ENCODE measurements around the gene POT1. TPM values are rescaled to one million over a fixed set of nuclear protein-coding genes. Genes with fewer than 3 reads are reported as not detected.

Gene POT1
- polyA plus RNA-seq, 3 donors from 2014 or later, result 10.5 to 21.9 (median 19.3) TPM

GRCh38 chr7:124784879-124785818 lies 144.5 kb downstream of the POT1 start:
- no peak overlapping the region for H3K27ac Mint-ChIP-seq
- peaks cover 0 to 9% (median 6%) of the 10 kb centered on the region in 3 donors for H3K27me3 Mint-ChIP-seq (ENCODE audit: low read depth in 3 of 3)
- H3K9me3 Mint-ChIP-seq, result peaks cover 0 to 3% (median 1%) of the 10 kb centered on the region in 6 donors
- H3K4me3 Mint-ChIP-seq, result no peak overlapping the region
- H3K4me1 Mint-ChIP-seq, result no peaks in the 10 kb centered on the region
- DNase-seq, result no peak
- no peaks in the 10 kb centered on the region for H3K36me3 Mint-ChIP-seq

- no peaks in the 10 kb centered on the region for H3K4me1 Mint-ChIP-seq
- H3K27me3 Mint-ChIP-seq (ENCODE audit: low read depth in 3 of 3), result peaks cover 0 to 9% (median 5%) of the 10 kb centered on the region in 3 donors
- H3K27ac Mint-ChIP-seq, result no peak overlapping the region
- H3K36me3 Mint-ChIP-seq, result no peaks in the 10 kb centered on the region
- H3K9me3 Mint-ChIP-seq, result peaks cover 0 to 5% (median under 1%) of the 10 kb centered on the region in 6 donors
- DNase-seq, result no peak
- no peak overlapping the region for H3K4me3 Mint-ChIP-seq
Observed at GRCh38 chr7:124783271-124783670, 146.4 kb downstream of the POT1 start.

GRCh38 chr7:124781907-124782734 lies 147.5 kb downstream of the POT1 start:
- H3K36me3 Mint-ChIP-seq, result no peaks in the 10 kb centered on the region
- H3K27ac Mint-ChIP-seq, result no peak overlapping the region
- H3K27me3 Mint-ChIP-seq (ENCODE audit: low read depth in 3 of 3), result peaks cover 0 to 9% (median 4%) of the 10 kb centered on the region in 3 donors
- no peak overlapping the region for H3K4me3 Mint-ChIP-seq
- H3K9me3 Mint-ChIP-seq, result peaks cover 0 to 5% (median 0%) of the 10 kb centered on the region in 6 donors
- no peaks in the 10 kb centered on the region for H3K4me1 Mint-ChIP-seq
- no peak for DNase-seq

GRCh38 chr7:124781418-124781817 lies 148.2 kb downstream of the POT1 start:
- no peaks in the 10 kb centered on the region for H3K36me3 Mint-ChIP-seq
- DNase-seq, result no peak
- peaks cover 0 to 5% (median 0%) of the 10 kb centered on the region in 6 donors for H3K9me3 Mint-ChIP-seq
- H3K4me3 Mint-ChIP-seq, result no peak overlapping the region
- H3K27ac Mint-ChIP-seq, result no peak overlapping the region
- H3K4me1 Mint-ChIP-seq, result no peaks in the 10 kb centered on the region
- peaks cover 0 to 9% (median 3%) of the 10 kb centered on the region in 3 donors for H3K27me3 Mint-ChIP-seq (ENCODE audit: low read depth in 3 of 3)

GRCh38 chr7:124780608-124781007 lies 149.0 kb downstream of the POT1 start:
- no peak for DNase-seq
- peaks cover 0 to 5% (median 0%) of the 10 kb centered on the region in 6 donors for H3K9me3 Mint-ChIP-seq
- H3K27me3 Mint-ChIP-seq (ENCODE audit: low read depth in 3 of 3), result peaks cover 0 to 5% (median 3%) of the 10 kb centered on the region in 3 donors
- H3K27ac Mint-ChIP-seq, result no peak overlapping the region
- H3K4me3 Mint-ChIP-seq, result no peak overlapping the region
- no peaks in the 10 kb centered on the region for H3K4me1 Mint-ChIP-seq
- H3K36me3 Mint-ChIP-seq, result no peaks in the 10 kb centered on the region

GRCh38 chr7:124780056-124780455 lies 149.6 kb downstream of the POT1 start:
- Mint-ChIP-seq H3K4me1 (no peaks in the 10 kb centered on the region), H3K36me3 (no peaks in the 10 kb centered on the region), H3K27ac (no peak overlapping the region), H3K27me3 (ENCODE audit: low read depth in 3 of 3) (peaks cover 0 to 5% (median 3%) of the 10 kb centered on the region in 3 donors), H3K4me3 (no peak overlapping the region), H3K9me3 (peaks cover 0 to 5% (median 0%) of the 10 kb centered on the region in 6 donors)
- no peak for DNase-seq

GRCh38 chr7:124779620-124780019 lies 150.0 kb downstream of the POT1 start:
- H3K36me3 Mint-ChIP-seq, result no peaks in the 10 kb centered on the region
- no peaks in the 10 kb centered on the region for H3K4me1 Mint-ChIP-seq
- no peak overlapping the region for H3K4me3 Mint-ChIP-seq
- no peak for DNase-seq
- peaks cover 0 to 5% (median 3%) of the 10 kb centered on the region in 3 donors for H3K27me3 Mint-ChIP-seq (ENCODE audit: low read depth in 3 of 3)
- no peak overlapping the region for H3K27ac Mint-ChIP-seq
- peaks cover 0 to 5% (median 0%) of the 10 kb centered on the region in 6 donors for H3K9me3 Mint-ChIP-seq

GRCh38 chr7:124779194-124779593 lies 150.4 kb downstream of the POT1 start:
- H3K4me3 Mint-ChIP-seq, result no peak overlapping the region
- H3K4me1 Mint-ChIP-seq, result no peaks in the 10 kb centered on the region
- H3K27ac Mint-ChIP-seq, result no peak overlapping the region
- no peaks in the 10 kb centered on the region for H3K36me3 Mint-ChIP-seq
- peaks cover 0 to 5% (median under 1%) of the 10 kb centered on the region in 6 donors for H3K9me3 Mint-ChIP-seq
- peaks cover 2 to 5% (median 3%) of the 10 kb centered on the region in 3 donors for H3K27me3 Mint-ChIP-seq (ENCODE audit: low read depth in 3 of 3)
- no peak for DNase-seq

GRCh38 chr7:124777268-124777667 lies 152.4 kb downstream of the POT1 start:
- H3K36me3 Mint-ChIP-seq, result no peaks in the 10 kb centered on the region
- DNase-seq, result no peak
- no peaks in the 10 kb centered on the region for H3K4me1 Mint-ChIP-seq
- H3K4me3 Mint-ChIP-seq, result no peak overlapping the region
- H3K9me3 Mint-ChIP-seq, result peaks cover 0 to 3% (median 0%) of the 10 kb centered on the region in 6 donors
- no peak overlapping the region for H3K27ac Mint-ChIP-seq
- H3K27me3 Mint-ChIP-seq (ENCODE audit: low read depth in 3 of 3), result peaks cover 3% of the 10 kb centered on the region in 3 donors

- H3K36me3 Mint-ChIP-seq, result no peaks in the 10 kb centered on the region
- DNase-seq, result no peak
- H3K27me3 Mint-ChIP-seq (ENCODE audit: low read depth in 3 of 3), result peaks cover 3 to 5% (median 3%) of the 10 kb centered on the region in 3 donors
- H3K27ac Mint-ChIP-seq, result no peak overlapping the region
- peaks cover 0 to 4% (median 0%) of the 10 kb centered on the region in 6 donors for H3K9me3 Mint-ChIP-seq
- no peaks in the 10 kb centered on the region for H3K4me1 Mint-ChIP-seq
- H3K4me3 Mint-ChIP-seq, result no peak overlapping the region
Observed at GRCh38 chr7:124776153-124776552, 153.5 kb downstream of the POT1 start.

GRCh38 chr7:124775422-124775821 lies 154.2 kb downstream of the POT1 start:
- no peak overlapping the region for H3K27ac Mint-ChIP-seq
- no peak for DNase-seq
- H3K36me3 Mint-ChIP-seq, result no peaks in the 10 kb centered on the region

GRCh38 chr7:124773938-124774337 lies 155.7 kb downstream of the POT1 start:
- Mint-ChIP-seq H3K4me1 (no peaks in the 10 kb centered on the region), H3K36me3 (no peaks in the 10 kb centered on the region), H3K27me3 (ENCODE audit: low read depth in 3 of 3) (peaks cover 3 to 4% (median 3%) of the 10 kb centered on the region in 3 donors), H3K9me3 (peaks cover 0 to 4% (median 0%) of the 10 kb centered on the region in 6 donors), H3K4me3 (no peak overlapping the region), H3K27ac (no peak overlapping the region)
- DNase-seq, result no peak

More at GRCh38 chr7:124775422-124775821, 154.2 kb downstream of the POT1 start:
- Mint-ChIP-seq H3K9me3 (peaks cover 0 to 4% (median 0%) of the 10 kb centered on the region in 6 donors), H3K27me3 (ENCODE audit: low read depth in 3 of 3) (peaks cover 3 to 5% (median 4%) of the 10 kb centered on the region in 3 donors), H3K4me3 (no peak overlapping the region), H3K4me1 (no peaks in the 10 kb centered on the region)

- peaks cover 0 to 4% (median 3%) of the 10 kb centered on the region in 3 donors for H3K27me3 Mint-ChIP-seq (ENCODE audit: low read depth in 3 of 3)
- peaks cover 0 to 2% (median 0%) of the 10 kb centered on the region in 6 donors for H3K9me3 Mint-ChIP-seq
- DNase-seq, result no peak
- H3K4me3 Mint-ChIP-seq, result no peak overlapping the region
- no peak overlapping the region for H3K27ac Mint-ChIP-seq
- no peaks in the 10 kb centered on the region for H3K36me3 Mint-ChIP-seq
- H3K4me1 Mint-ChIP-seq, result no peaks in the 10 kb centered on the region
Observed at GRCh38 chr7:124773339-124773738, 156.3 kb downstream of the POT1 start.
